ENCODE results near the gene ATP8A1.
"Not testable (repeated sequence)": the region's sequence is repeated elsewhere in the genome, so short reads cannot be mapped to it uniquely, and the experiment has no call there.

Gene ATP8A1

GRCh38 chr4:42492962-42493361 is 163.9 kb downstream of the ATP8A1 start:
- no peak for DNase-seq

- no peak for DNase-seq
Measured at GRCh38 chr4:42490015-42490414, 166.9 kb downstream of the ATP8A1 start.

GRCh38 chr4:42489095-42489494 is 167.8 kb downstream of the ATP8A1 start:
- DNase-seq: no peak

- DNase-seq: no peak
Measured at GRCh38 chr4:42488554-42488953, 168.4 kb downstream of the ATP8A1 start.

DNA sequence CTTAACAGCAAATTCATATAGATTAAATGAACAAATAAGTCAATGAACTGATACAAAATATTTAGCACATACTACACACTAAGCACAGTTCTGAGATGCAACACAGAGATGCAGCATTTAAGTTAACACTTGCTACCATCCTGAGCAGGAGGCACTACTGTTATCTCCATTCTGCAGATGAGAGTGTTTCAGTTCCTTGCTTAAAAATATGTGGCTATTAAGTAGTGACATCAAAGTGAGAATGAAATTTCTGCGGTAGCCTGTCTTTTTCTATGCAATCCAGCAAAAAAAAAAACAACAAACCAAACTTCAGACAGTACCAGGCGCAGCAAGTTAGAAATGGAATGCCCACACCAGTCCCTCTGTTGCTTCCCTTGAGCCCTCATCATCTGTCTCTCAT is 168.8 kb downstream of the ATP8A1 start:
- DNase-seq: no peak

DNA sequence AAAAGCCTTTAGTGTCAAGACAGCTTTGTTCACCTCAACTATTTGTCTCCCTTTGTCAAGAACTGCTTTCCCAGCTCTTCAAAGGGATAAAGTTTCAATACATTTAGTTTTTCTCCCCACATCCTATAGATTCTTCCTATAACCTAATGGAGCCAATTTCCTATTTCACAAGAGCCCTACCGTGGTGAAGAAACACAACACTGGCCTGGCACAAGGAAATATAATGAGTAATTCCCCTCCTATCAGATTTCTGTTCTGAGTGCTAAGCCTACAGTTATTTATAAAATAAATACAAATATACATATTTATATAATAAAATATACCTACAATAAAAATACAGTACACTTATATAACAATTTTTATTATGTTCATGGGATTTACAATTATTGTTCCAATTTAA is 169.7 kb downstream of the ATP8A1 start:
- DNase-seq: no peak

DNA sequence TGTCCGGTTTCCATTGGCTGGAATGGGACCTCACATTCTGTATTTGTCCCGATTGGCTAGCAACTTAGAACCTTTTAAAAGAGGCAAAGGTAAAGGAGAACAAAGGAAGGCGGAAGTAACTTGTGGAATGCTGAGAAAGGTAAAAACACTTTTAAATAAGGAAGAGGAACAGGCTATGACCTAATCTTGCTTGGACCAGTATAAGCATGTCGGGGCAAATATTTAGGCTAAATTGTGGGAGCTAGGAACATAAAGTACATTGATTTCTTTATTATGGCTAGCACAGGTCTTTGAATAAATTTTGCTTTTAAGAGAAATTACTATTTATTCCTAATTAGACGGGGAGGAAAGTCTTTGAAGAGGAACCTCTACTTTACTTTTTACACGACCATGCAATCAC is 170.7 kb downstream of the ATP8A1 start:
- DNase-seq: not testable (repeated sequence)

GRCh38 chr4:42484630-42485029 is 172.3 kb downstream of the ATP8A1 start:
- DNase-seq: no peak

DNA sequence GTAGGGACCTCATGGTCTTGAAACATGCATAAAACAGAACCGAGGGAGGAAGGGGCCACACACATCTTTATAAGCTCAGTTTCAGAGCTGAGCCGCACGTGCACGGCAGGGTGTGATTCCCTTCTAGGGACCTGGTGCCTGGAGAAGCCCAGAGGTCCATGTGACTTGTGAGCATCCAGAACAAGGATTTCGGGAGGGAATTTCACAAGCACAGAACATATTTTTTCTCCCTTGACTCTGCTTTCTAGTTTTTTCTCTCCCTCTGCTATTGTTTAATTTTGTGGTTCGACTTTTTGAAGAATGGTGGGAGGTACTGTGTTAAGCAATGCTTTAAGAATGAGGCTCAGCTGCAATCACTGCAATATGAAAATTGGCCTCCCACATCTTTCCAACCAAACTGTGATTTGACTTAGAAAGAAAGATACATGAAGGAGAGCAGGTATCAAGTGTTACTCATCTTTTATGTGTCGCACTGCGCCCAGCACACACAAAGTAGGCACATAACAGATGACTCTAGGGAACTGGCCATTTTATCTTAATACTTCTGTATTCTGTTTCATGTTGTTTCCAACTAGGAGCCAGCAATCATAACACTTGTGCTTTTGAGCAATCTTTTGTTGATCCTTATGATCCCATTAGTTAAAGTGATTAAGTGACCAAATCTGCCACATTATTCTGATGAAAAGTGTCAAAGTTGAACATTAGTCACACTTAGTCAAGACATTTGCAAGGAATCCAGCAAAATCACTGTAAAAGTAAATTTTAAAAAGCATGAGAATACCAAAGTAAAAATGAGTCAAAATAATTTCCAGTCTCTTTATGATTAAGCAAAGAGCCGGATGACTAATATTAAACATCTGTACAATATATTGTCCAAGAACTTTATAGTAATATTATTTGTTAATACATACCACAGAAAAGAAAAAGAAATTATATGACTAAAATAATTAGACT is 173.2 kb downstream of the ATP8A1 start:
- DNase-seq: no peak

DNA sequence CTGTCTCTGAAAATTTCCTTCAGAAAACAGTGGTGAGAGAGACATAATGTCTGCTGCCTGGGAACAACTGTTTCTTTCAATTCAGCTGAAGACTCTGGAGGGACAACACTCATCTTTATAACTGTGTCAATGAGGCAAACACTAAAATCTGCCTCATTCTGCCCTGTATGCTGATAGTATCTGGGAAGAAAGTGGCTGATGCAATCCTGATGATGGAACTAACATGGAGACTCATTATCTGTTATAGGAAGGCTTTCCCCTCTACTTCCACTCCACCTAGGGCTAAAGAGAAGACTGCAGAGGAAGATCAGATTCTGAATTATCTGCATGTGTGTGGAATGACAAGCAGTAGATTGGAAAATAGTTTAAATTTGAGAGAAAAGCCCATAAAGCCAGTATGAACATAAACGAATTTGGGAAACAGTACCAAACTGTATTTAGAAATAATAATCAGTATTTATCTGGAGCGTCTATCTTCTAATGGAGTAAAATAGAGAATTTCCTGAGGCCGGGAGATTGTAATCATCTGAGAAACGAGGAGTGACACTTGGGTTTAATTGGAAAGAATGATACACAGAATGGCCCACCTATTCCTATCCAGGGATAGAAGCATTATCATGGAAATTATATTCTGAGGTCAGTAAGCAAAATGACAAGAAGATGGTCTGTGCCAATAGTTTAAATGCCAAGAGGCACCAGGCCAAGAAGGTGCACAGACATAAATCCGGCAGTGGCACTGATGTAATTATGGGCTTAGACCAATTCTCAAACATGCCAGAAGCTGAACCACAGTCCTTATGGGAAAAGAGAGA is 174.2 kb downstream of the ATP8A1 start:
- DNase-seq: peak; percentile 31

- DNase-seq: no peak
Measured at GRCh38 chr4:42480717-42481116, 176.2 kb downstream of the ATP8A1 start.

DNA sequence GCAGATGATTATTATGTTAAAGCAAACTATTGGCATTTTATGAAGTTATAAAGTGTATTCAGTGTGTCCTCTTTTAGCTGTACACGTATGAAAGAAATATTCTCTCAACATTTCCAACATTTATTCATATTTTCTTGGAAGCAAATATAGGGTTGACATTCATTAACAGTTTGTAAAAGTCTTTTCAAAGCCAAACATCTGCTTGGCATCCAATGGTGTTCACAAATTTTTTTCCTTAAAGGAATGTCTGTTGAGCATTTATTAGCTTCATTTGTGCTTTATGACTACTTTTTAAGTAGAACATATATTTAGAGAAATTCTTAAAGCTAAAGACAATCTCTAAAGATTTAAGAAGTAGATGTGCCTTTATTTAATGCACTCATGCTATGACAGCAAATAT is 176.6 kb downstream of the ATP8A1 start:
- no peak for DNase-seq

GRCh38 chr4:42478946-42479345 is 178.0 kb downstream of the ATP8A1 start:
- DNase-seq: no peak

- no peak for DNase-seq
Measured at GRCh38 chr4:42478509-42478908, 178.4 kb downstream of the ATP8A1 start.

GRCh38 chr4:42474406-42474805 is 182.5 kb downstream of the ATP8A1 start:
- DNase-seq: no peak

DNA sequence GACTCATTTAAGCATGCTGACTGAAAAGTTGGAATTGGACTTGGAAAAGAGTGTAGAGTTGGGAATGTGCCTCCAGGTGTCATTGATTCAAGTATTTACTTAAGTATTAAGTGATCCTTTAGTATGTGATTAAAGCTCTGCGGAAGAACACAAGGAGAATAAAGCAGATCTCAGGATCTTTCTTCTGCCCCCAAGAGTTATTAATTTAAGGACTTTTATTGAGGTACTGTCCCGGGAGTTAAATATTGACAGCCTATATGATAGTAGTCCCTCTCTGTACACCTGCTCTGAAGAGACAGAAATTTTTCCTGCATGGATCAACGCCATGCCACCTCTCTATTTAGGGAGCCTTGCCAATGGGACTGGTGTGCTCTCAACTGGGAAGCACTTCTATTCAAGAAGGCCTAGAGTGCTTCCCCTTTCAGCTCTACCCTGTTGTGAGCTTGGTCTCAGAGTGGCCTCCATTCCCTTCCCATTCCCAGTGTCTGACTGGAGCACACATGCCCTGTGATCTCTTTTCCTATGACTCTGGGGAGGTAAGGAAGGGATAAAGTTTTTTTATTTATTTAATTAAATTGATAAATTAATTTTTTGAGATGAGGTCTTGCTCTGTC is 183.7 kb downstream of the ATP8A1 start:
- no peak for DNase-seq

DNA sequence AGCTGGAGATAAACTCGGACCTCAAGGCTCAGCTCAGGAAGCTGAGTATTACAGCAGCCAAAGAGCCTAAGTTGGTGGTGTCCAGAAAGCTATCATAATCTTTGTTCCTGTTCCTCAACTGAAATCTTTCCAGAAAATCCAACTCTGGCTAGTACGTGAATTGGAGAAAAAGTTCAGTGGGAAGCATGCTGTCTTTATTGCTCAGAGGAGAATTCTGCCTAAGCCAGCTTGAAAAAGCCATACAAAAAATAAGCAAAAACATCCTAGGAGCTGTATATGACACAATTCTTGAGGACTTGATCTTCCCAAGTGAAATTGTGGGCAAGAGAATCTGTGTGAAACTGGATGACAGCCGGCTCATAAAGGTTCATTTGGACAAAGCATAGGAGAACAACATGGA is 185.0 kb downstream of the ATP8A1 start:
- DNase-seq: no peak

GRCh38 chr4:42470023-42470422 is 186.9 kb downstream of the ATP8A1 start:
- DNase-seq: no peak

DNA sequence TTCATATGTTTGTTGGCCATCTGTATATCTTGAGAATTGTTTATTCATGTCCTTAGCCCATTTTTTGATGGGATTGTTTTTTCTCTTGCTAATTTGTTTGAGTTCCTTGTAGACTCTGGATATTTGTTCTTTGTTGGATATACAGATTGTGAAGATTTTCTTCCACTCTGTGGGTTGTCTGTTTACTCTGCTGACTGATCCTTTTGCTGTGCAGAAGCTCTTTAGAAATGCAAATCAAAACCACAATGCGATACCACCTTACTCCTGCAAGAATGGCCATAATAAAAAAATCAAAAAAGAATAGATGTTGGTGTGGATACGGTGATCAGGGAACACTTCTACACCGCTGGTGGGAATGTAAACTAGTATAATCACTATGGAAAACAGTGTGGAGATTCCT is 189.1 kb downstream of the ATP8A1 start:
- DNase-seq: not testable (repeated sequence)

GRCh38 chr4:42466273-42466844 is 190.5 kb downstream of the ATP8A1 start:
- DNase-seq: no peak

- no peak for DNase-seq
Measured at GRCh38 chr4:42464550-42465094, 192.3 kb downstream of the ATP8A1 start.

DNA sequence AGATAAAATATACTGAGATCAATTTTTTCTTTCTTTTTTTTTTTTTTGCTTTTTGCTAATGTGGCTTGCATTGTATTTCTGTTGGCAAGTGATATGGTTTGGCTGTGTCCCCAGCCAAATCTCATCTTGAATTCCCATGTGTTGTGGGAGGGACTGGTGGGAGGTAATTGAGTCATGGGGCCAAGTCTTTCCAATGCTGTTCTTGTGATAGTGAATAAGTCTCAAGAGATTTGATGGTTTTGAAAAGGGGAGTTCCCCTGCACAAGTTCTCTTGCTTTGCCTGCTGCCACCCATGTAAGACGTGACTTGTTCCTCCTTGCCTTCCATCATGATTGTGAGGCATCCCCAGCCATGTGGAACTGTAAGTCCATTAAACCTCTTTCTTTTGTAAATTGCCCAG is 195.7 kb downstream of the ATP8A1 start:
- not testable (repeated sequence) for DNase-seq

GRCh38 chr4:42460043-42460442 is 196.9 kb downstream of the ATP8A1 start:
- DNase-seq: no peak

Data from NCI-H82 (cell line).